ENCODE data around the gene AP1G1. TPM values are rescaled to one million over a fixed set of nuclear protein-coding genes. Genes with fewer than 3 reads are reported as not detected.

AP1G1 gene
- total RNA-seq, 1 experiment from 2014 or later = 51.2 TPM

DNA sequence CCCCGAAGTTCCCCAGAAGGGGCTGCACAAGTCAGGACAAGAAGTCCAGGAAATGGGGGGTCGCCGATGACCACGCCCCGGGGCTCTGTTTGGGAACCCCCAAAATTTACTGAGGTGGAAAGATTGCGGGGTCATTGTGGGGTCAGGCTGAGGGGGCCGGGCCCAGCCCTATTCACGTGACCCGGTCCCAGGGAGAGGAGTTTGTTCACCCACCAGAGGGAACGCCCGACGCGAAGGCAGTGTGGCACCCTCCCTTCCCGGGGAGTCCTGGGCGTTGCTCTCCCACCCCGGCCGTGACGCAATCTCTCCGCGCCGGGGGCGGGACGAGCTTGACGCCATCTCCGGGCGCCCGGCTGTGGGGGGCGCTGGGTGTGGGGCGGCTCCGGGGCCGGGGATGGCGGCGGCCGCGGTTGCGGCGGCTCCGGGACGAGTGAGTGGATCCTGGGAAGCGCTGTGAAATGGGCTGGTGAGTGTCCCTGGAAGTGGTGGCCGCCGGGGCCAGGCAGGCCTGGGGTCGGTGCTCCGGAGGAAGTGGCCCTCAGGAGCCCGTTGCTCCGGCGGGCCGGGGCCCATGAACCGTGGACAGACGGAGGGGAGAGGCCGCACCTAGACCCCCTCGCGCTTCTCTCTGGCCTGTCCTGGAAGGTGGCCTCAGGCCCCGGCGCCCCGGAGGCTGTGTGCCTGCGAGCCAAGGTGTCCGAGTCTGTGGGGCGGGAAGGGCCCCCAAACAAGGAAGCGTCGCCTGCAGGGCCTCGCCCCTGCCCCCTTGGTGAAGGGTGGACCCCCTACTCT lies 37.2 kb upstream of the AP1G1 start, which contains the start of gene ATXN1L:
Gene ATXN1L (plus strand): TSS at position 338 of the 792 bp plus-strand sequence. CDS start 3,765 bp downstream, outside the sequence.
- Histone ChIP-seq H3F3A (ENCODE audit: low read length, unreplicated experiment) (no peaks in the 10 kb centered on the region), H3K79me2 (ENCODE audit: low read length) (peaks cover 27% of the 10 kb centered on the region), H3K36me3 (ENCODE audit: low read depth, low read length) (peaks cover 8% of the 10 kb centered on the region; the same call in 1 of the 2 replicates), H3K4me1 (ENCODE audit: insufficient read depth, low read length) (peaks cover 8% of the 10 kb centered on the region; the same call in 1 of the 2 replicates), H3K27me3 (ENCODE audit: low read length) (no peaks in the 10 kb centered on the region), H3K9ac (ENCODE audit: low read length) (peak within 1 kb of the TSS; percentile 89), H3K9me2 (replicated peaks; ENCODE audit: low read length) (no peaks in the 10 kb centered on the region), H3K4me2 (ENCODE audit: low read length) (peak within 1 kb of the TSS; percentile 90), H3K27ac (ENCODE audit: low read length) (peak within 1 kb of the TSS; percentile 41; the same call in 1 of the 2 replicates), H3K9me3 (ENCODE audit: low read length) (no peaks in the 10 kb centered on the region), H4K20me1 (ENCODE audit: low read length) (no peaks in the 10 kb centered on the region), H3K4me3 (ENCODE audit: low read length) (peak within 1 kb of the TSS; percentile 82), H2AFZ (ENCODE audit: low read length) (peak within 1 kb of the TSS; percentile 99)
- CTCF ChIA-PET = interaction anchor here (0.6 to 1.2 kb wide), 2 partner anchors 37 kb away, joined by 3 to 4 read pairs; partner anchors contain the start of gene AP1G1
- BruUV-seq (replicated peaks) = TSS peak; percentile 60
- intact Hi-C loops (cut with micrococcal nuclease) = loop anchor here (5.0 kb wide), 1 partner anchor 36 kb away; the partner anchor contains the start of gene ZNF821
- TF ChIP-seq EZH2 (IDR thresholded peaks at IDR 0.05; ENCODE audit: low read length, unreplicated experiment) (no peak), CTCF (conservative IDR thresholded peaks at IDR 0.05; ENCODE audit: low read depth, low read length) (no peak), EZH2phosphoT487 (IDR thresholded peaks at IDR 0.05; ENCODE audit: borderline replicate concordance, low read length) (no peak)
- POLR2A ChIA-PET (ENCODE audit: unreplicated experiment) = interaction anchor here (0.5 to 1.3 kb wide), 2 partner anchors 37 to 1100 kb away, joined by 3 to 4 read pairs; partner anchors contain the start of gene AP1G1
- peak; percentile 93 for ATAC-seq
- peak; percentile 88 for DNase-seq

GRCh38 chr16:71843572-71843971 lies 34.9 kb upstream of the AP1G1 start:
- TF ChIP-seq EZH2 (IDR thresholded peaks at IDR 0.05; ENCODE audit: low read length, unreplicated experiment) (no peak), EZH2phosphoT487 (IDR thresholded peaks at IDR 0.05; ENCODE audit: borderline replicate concordance, low read length) (no peak), CTCF (conservative IDR thresholded peaks at IDR 0.05; ENCODE audit: low read depth, low read length) (no peak)
- Histone ChIP-seq H3K36me3 (ENCODE audit: low read depth, low read length) (peaks cover 8% of the 10 kb centered on the region; the same call in 1 of the 2 replicates), H3K27me3 (ENCODE audit: low read length) (no peaks in the 10 kb centered on the region), H3K4me3 (ENCODE audit: low read length) (no peak overlapping the region), H3K27ac (ENCODE audit: low read length) (no peak overlapping the region), H3F3A (ENCODE audit: low read length, unreplicated experiment) (no peaks in the 10 kb centered on the region), H3K9me3 (ENCODE audit: low read length) (no peaks in the 10 kb centered on the region), H3K9me2 (replicated peaks; ENCODE audit: low read length) (no peaks in the 10 kb centered on the region), H3K9ac (ENCODE audit: low read length) (no peak overlapping the region), H2AFZ (ENCODE audit: low read length) (no peak overlapping the region), H3K79me2 (ENCODE audit: low read length) (peaks cover 27% of the 10 kb centered on the region), H4K20me1 (ENCODE audit: low read length) (no peaks in the 10 kb centered on the region), H3K4me1 (ENCODE audit: insufficient read depth, low read length) (peaks cover 8% of the 10 kb centered on the region; the same call in 1 of the 2 replicates), H3K4me2 (ENCODE audit: low read length) (no peak overlapping the region)
- BruUV-seq (replicated peaks) = no TSS peak
- no peak for DNase-seq
- ChIA-PET CTCF (no interaction called here), POLR2A (ENCODE audit: unreplicated experiment) (no interaction called here)
- ATAC-seq = no peak
- intact Hi-C loops (cut with micrococcal nuclease) = no loop called here

DNA sequence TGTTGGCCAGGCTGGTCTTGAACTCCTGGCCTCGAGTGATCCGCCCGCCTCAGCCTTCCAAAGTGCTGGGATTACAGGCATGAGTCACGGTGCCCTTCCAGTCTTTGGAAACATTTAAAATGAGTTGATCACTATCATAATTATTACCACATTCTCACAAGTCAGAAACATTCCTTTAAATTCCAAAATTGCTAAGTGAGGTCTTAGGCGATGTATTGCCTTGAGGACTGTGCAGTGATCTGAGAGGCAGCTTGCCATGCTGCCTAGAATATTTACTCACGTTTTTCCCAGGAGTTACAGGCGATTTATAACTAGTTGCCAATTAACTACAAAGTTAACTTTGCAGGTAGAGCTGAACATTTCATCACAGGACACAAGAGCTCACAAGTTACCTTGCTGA lies 31.4 kb upstream of the AP1G1 start:
- intact Hi-C loops (cut with micrococcal nuclease) = no loop called here
- Histone ChIP-seq H4K20me1 (ENCODE audit: low read length) (no peaks in the 10 kb centered on the region), H3K4me1 (ENCODE audit: insufficient read depth, low read length) (no peaks in the 10 kb centered on the region), H3K4me2 (ENCODE audit: low read length) (no peak overlapping the region), H3K27me3 (ENCODE audit: low read length) (no peaks in the 10 kb centered on the region), H3K27ac (ENCODE audit: low read length) (no peak overlapping the region), H3K79me2 (ENCODE audit: low read length) (no peaks in the 10 kb centered on the region), H3K9me3 (ENCODE audit: low read length) (no peaks in the 10 kb centered on the region), H3K4me3 (ENCODE audit: low read length) (no peak overlapping the region), H3F3A (ENCODE audit: low read length, unreplicated experiment) (no peaks in the 10 kb centered on the region), H3K36me3 (ENCODE audit: low read depth, low read length) (no peaks in the 10 kb centered on the region), H3K9me2 (replicated peaks; ENCODE audit: low read length) (no peaks in the 10 kb centered on the region), H3K9ac (ENCODE audit: low read length) (no peak overlapping the region), H2AFZ (ENCODE audit: low read length) (no peak overlapping the region)
- ChIA-PET CTCF (no interaction called here), POLR2A (ENCODE audit: unreplicated experiment) (no interaction called here)
- BruUV-seq (replicated peaks) = no TSS peak
- no peak for TF ChIP-seq EZH2 (IDR thresholded peaks at IDR 0.05; ENCODE audit: low read length, unreplicated experiment)
- no peak for TF ChIP-seq EZH2phosphoT487 (IDR thresholded peaks at IDR 0.05; ENCODE audit: borderline replicate concordance, low read length)
- no peak for TF ChIP-seq CTCF (conservative IDR thresholded peaks at IDR 0.05; ENCODE audit: low read depth, low read length)
- no peak for ATAC-seq
- DNase-seq = no peak

Measured in PC-3 (cell line).